Upper lobe of left lung (tissue), 6 donors: Measurements from ENCODE around the gene CD160. TPM values are rescaled to one million over a fixed set of nuclear protein-coding genes. Genes with fewer than 3 reads are reported as not detected.
"Not testable (repeated sequence)": the region's sequence is repeated elsewhere in the genome, so short reads cannot be mapped to it uniquely, and the experiment has no call there.

Experiments
- ATAC-seq, 2 donors: fragments of 200-7000 bp; cut with Tn5 transposase; one replicate each; pipeline ENCODE4 v1.9.1; 2022; ENCODE audit warnings: mild to moderate bottlenecking in 2 of 2, moderate library complexity in 2 of 2; ENCODE audit not compliant: low FRiP score in 2 of 2
- DNase-seq, 2 donors: peaks; one replicate each; pipeline ENCODE4 v3.0.0-alpha.2; 2019 to 2020
- H3K27ac ChIP-seq, 4 donors: fragments of 200-600 bp; sonication (generic); one replicate each; pipeline ENCODE4 v1.5.1; 2016 to 2019
- H3K27me3 ChIP-seq, 4 donors: fragments of 200-600 bp; sonication (generic); one replicate each; pipeline ENCODE4 v1.5.1; 2017 to 2019
- H3K36me3 ChIP-seq, 4 donors: fragments of 200-600 bp; sonication (generic); one replicate each; pipeline ENCODE4 v1.5.1; 2016 to 2019
- H3K4me1 ChIP-seq, 4 donors: fragments of 200-600 bp; sonication (generic); one replicate each; pipeline ENCODE4 v1.5.1; 2018 to 2019
- H3K4me3 ChIP-seq, 4 donors: fragments of 200-600 bp; sonication (generic); one replicate each; pipeline ENCODE4 v1.5.1; 2017 to 2019; ENCODE audit warnings: mild to moderate bottlenecking in 2 of 4, moderate library complexity in 1 of 4
- H3K9me3 ChIP-seq, 4 donors: fragments of 200-600 bp; sonication (generic); one replicate each; pipeline ENCODE4 v1.5.1; 2018 to 2019
- EP300 ChIP-seq, 4 donors: sonication (generic); formaldehyde crosslinking; IDR thresholded peaks; one replicate each; pipeline ENCODE4 v1.5.1; 2017; ENCODE audit warnings: antibody characterized with exemption in 4 of 4, control low read depth in 2 of 4
- POLR2A ChIP-seq, 4 donors: fragments of 450-650 bp; IDR thresholded peaks; one replicate each; pipeline ENCODE4 v1.5.1; 2016 to 2017; ENCODE audit warnings: antibody characterized with exemption in 4 of 4, mild to moderate bottlenecking in 2 of 4
- POLR2AphosphoS5 ChIP-seq, 2 donors: sonication (generic); formaldehyde crosslinking; IDR thresholded peaks; one replicate each; pipeline ENCODE4 v1.5.1; 2017; ENCODE audit warnings: antibody characterized with exemption in 2 of 2
- WGBS, 2 donors: methylation state at CpG; one replicate each; pipeline ENCODE4 v1.1.5; 2017 to 2018; 5-methylcytosine and 5-hydroxymethylcytosine counted together
- total RNA-seq, 6 donors: library from RNA; depleted of rRNA in 4 of 6; stranded (reverse); fragments of >200 nt in 4 of 6; gene quantifications; one replicate each; pipeline versions ENCODE4 v1.1.0 to v1.2.1, GENCODE V29; 2016 to 2021
- TF ChIP-seq, protein P1 (sequence below), 6 experiments: fragments of 450-650 bp in 4 of 6; fragments of 200-600 bp in 2 of 6; sonication (generic) in 2 of 6; IDR thresholded peaks; one replicate each; pipeline ENCODE4 v1.5.1; 2016 to 2019; ENCODE audit warnings: antibody characterized with exemption in 6 of 6
- donor health status: DM: no; HTN: no; CAD: no; lungs with moderate emphysema.
- donor health status: DM: no; HTN: yes; CAD: no; lungs with severe emphysema.

Gene CD160, protein sequence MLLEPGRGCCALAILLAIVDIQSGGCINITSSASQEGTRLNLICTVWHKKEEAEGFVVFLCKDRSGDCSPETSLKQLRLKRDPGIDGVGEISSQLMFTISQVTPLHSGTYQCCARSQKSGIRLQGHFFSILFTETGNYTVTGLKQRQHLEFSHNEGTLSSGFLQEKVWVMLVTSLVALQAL
- under 1 TPM in 2 of 6 donors, not detected in 4; 0.71 to 0.89 TPM for total RNA-seq

DNA sequence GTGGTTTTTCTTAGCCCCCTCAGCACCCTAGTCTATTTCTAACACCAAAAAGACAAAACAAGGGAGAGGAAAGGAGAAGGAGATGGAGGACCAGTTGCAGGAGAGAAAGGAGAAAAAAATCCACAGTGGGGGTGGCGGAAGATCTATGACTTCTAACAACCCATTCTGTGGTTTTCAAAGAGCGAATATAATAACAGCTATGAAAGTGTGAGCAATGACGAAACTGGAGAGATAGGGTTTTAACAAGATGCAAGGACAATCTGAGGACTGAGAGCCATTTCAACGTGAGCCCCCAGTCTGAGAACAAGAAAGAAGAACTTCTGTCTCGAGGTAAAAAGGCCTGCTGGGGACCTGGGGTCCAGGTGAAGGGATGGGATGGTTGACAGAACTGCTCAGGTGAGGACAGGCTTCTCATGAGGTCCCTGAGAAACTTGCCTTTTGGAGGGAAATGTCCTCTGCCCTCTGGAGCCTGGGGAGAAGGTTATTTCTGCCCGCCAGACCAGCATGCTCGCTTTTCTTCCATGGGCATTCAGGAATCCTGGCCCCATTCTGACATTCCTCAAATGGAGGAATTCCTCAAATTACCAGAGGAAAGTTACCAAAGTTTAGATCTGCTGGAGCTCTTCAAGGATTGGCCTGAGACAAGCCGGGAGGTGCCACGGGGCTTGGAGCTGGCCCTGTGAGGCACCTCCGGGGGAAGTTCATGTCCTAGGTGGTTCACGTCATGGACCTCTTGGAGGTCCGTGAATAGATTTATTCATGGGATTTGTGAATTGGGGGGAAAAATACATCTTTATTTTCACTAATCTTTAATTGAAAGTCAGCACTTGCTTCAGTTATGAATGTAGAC is at the start of gene CD160:
TSS of gene CD160 (plus strand) at position 270 of the 850 bp plus-strand sequence. CDS start 8,829 bp downstream, outside the sequence.
- no peaks in the 10 kb centered on the region for H3K36me3 ChIP-seq
- no peak for DNase-seq
- no peaks in the 10 kb centered on the region for H3K9me3 ChIP-seq
- TF ChIP-seq POLR2A (IDR thresholded peaks at IDR 0.05) (no peak), POLR2AphosphoS5 (IDR thresholded peaks at IDR 0.05) (no peak), EP300 (IDR thresholded peaks at IDR 0.05) (no peak)
- TF ChIP-seq, protein P1, sequence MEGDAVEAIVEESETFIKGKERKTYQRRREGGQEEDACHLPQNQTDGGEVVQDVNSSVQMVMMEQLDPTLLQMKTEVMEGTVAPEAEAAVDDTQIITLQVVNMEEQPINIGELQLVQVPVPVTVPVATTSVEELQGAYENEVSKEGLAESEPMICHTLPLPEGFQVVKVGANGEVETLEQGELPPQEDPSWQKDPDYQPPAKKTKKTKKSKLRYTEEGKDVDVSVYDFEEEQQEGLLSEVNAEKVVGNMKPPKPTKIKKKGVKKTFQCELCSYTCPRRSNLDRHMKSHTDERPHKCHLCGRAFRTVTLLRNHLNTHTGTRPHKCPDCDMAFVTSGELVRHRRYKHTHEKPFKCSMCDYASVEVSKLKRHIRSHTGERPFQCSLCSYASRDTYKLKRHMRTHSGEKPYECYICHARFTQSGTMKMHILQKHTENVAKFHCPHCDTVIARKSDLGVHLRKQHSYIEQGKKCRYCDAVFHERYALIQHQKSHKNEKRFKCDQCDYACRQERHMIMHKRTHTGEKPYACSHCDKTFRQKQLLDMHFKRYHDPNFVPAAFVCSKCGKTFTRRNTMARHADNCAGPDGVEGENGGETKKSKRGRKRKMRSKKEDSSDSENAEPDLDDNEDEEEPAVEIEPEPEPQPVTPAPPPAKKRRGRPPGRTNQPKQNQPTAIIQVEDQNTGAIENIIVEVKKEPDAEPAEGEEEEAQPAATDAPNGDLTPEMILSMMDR (IDR thresholded peaks at IDR 0.05): no peak
- H3K27me3 ChIP-seq: no peaks in the 10 kb centered on the region
- ATAC-seq: no peak
- H3K4me3 ChIP-seq: no peak within 1 kb of the TSS
- WGBS, 2 donors: 77 to 85% methylated on average over 11 to 12 of the region's 12 CpGs
- H3K4me1 ChIP-seq: peaks cover 8 to 12% (median 10%) of the 10 kb centered on the region in 4 donors
- no peak within 1 kb of the TSS for H3K27ac ChIP-seq

DNA sequence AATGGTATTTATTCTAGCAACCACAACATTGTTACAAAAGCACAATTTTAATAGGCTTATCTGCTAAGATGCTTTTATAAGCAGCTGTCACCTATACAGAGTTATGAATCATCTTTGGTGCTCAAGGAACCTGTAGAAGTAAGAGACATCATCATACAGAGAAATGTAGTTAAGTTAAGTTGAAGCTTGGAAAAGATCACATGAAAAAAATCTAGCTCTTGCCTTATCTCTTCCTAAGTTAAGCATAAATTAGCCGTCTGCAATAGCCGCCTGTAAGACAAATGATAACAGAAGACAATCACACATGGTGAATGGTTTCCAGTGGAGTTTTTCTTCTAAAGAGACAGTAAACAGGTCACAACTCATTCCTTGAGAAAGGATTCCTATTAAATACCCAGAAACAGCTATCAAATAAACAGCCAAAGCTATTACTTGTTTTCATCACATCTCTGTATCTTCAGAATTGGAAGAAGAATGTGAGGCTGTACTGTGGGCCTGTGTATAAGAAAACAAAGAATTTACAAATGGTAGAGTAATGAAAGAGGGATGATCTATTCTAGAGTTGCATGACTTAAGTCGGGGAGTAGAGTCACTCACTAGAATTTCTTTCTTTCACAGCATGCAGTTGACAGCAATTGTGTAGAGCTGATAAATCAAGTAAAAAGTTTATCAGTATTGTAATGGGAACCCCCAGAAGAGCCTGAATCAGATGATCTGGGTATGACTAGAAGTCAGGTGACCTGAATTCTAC is 48.1 kb upstream of the CD160 start:
- not testable (repeated sequence) for H3K4me3 ChIP-seq

DNA sequence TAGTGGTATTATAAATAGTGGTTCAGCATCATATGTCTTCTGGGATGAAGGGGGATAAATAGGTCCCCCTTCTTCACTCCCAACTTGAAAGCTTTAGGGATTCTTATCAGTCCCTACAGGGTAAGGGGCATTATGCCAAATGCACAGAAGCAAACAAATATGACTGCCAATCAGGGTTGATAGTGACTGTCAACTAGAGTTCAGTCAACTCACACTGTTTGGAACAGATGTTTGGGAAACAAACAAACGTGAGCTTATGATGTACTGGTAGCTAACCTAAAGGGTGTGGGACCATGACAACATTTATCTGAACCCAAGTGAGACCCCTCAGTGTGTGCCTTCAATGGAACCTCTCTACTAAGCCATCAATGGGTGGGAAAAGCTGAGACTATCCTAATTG is 46.1 kb upstream of the CD160 start:
- not testable (repeated sequence) for H3K36me3 ChIP-seq, H3K27ac ChIP-seq, H3K4me1 ChIP-seq, H3K4me3 ChIP-seq, ATAC-seq, DNase-seq, H3K27me3 ChIP-seq, H3K9me3 ChIP-seq
- WGBS, 2 donors: no CpG with 5 or more reads among the region's 1 CpG

More for the DNA sequence above, 48.1 kb upstream of the CD160 start:
- 90 to 96% methylated on average over 2 of the region's 3 CpGs for WGBS, 2 donors
- H3K36me3 ChIP-seq, H3K4me1 ChIP-seq, H3K27ac ChIP-seq, ATAC-seq, H3K27me3 ChIP-seq, DNase-seq, H3K9me3 ChIP-seq: not testable (repeated sequence)

DNA sequence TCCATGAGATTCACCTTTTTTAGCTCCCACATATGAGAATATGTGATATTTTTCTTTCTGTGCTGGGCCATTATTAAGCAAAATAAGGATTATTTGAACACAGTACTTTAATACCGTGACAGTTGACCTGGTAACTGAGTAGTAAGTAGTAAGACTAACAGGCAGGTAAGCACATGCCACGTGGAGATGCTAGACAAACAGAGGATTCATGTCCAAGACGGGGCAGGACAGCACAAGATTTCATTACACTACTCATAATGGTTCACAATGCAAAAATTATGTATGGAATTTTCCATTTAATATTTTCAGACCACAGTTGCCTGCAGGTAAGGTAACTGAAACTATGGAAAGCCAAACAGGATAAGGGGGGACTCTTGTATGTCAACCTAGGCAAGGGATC is 34.4 kb upstream of the CD160 start:
- not testable (repeated sequence) for H3K4me1 ChIP-seq, ATAC-seq, H3K4me3 ChIP-seq, H3K27ac ChIP-seq, DNase-seq, H3K9me3 ChIP-seq, H3K27me3 ChIP-seq, H3K36me3 ChIP-seq
- no CpG with 5 or more reads among the region's 3 CpGs for WGBS, 2 donors

DNA sequence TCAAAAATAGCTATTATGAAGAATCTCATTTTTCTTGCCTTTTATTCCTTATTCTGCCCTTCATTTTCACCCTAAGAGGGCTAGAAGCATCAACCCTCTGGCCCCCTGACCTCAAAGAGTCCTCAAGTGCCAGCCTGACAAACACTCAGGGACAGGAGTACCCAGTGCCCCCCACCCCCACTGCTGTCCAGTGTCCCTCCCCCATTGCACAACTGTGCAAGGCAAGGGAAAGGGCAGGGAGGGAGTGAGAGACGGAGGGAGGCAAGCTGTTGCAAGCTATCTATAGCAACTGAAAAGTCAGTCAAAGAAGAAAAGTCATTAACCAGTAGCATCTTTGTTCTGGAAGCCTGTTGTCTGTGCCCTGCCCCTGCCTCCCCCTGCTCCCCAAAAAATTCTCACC is 33.2 kb upstream of the CD160 start:
- ATAC-seq: peak; percentile 31 to 56
- H3K36me3 ChIP-seq, DNase-seq, H3K27ac ChIP-seq, H3K27me3 ChIP-seq, H3K4me1 ChIP-seq, H3K9me3 ChIP-seq, H3K4me3 ChIP-seq: not testable (repeated sequence)
- 38 to 60% methylated on average over 1 of the region's 1 CpG for WGBS, 2 donors

DNA sequence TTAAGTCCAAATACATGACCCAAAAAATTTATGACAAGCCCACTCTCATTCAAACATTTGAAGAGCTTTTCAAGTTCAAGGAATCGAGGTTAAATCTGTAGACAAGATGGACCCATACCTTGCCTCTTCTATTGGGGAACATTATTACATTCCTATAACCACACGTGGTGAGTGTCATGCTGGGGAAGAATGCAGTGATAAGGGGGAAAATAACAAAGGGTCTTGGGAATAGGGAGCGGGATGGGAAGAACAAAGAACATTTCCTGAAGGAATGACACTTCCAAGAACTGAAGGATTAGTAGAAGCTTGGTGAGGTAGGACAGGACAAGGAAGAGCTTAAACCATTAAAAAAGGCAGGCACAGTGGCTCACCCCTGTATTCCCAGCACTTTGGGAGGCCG is 31.0 kb upstream of the CD160 start:
- no peaks in the 10 kb centered on the region for H3K27me3 ChIP-seq

More for the DNA sequence above, 31.0 kb upstream of the CD160 start:
- Histone ChIP-seq H3K27ac (no peak overlapping the region), H3K4me1 (peaks cover 0 to 5% (median 5%) of the 10 kb centered on the region in 4 donors), H3K36me3 (no peaks in the 10 kb centered on the region), H3K4me3 (no peak overlapping the region), H3K9me3 (no peaks in the 10 kb centered on the region)
- WGBS, 2 donors: 80 to 84% methylated on average over 4 of the region's 4 CpGs
- no peak for DNase-seq
- no peak for ATAC-seq
- TF ChIP-seq POLR2AphosphoS5 (IDR thresholded peaks at IDR 0.05) (no peak), EP300 (IDR thresholded peaks at IDR 0.05) (no peak), POLR2A (IDR thresholded peaks at IDR 0.05) (no peak)
- TF ChIP-seq, protein P1 (IDR thresholded peaks at IDR 0.05): no peak
